Endothelial cell of umbilical vein (primary cell): Measurements from ENCODE around the gene TMOD4. TPM values are rescaled to one million over a fixed set of nuclear protein-coding genes. Genes with fewer than 3 reads are reported as not detected.

Experiments
- BruUV-seq: library from RNA; stranded (reverse); fragments of 400-500 nt; replicated peaks from 2 replicates; lab custom pipeline; 2021; lab: Mats Ljungman, UMichigan
- CTCF ChIA-PET: fragments of 300-600, 350-600 bp; sonication (Branson Sonifier 250); formaldehyde crosslinking; loops from one replicate; lab custom pipeline; 2021; ENCODE audit warnings: antibody characterized with exemption, inconsistent platforms; lab: Charles Lee
- POLR2A ChIA-PET: fragments of 300-600, 350-600 bp; sonication (Branson Sonifier 250); formaldehyde crosslinking; loops from one replicate; lab custom pipeline; 2021; ENCODE audit warnings: antibody characterized with exemption, inconsistent platforms; lab: Charles Lee
- DNase-seq: peaks from one replicate; pipeline ENCODE4 v3.0.0-alpha.2; 2011; ENCODE audit warnings: low read depth, low spot score
- FAIRE-seq: peaks from 2 replicates; lab custom pipeline; 2011; peaks lifted over from hg19 to GRCh38; lab: Jason Lieb, UNC
- H2AFZ ChIP-seq: 2 replicates; pipeline ENCODE4 v1.6.0; 2012; ENCODE audit warnings: low read depth, low read length, control low read depth, inconsistent platforms
- H3K27ac ChIP-seq: 2 replicates; pipeline ENCODE4 v1.5.1; 2011; ENCODE audit warnings: low read depth, mild to moderate bottlenecking, control low read depth, low read length, moderate library complexity; ENCODE audit not compliant: insufficient read depth
- H3K27me3 ChIP-seq, 2 experiments: 2 replicates each; pipeline versions ENCODE4 v1.6.0 to v1.6.1; 2011; ENCODE audit warnings: low read length in 2 of 2, mixed read lengths in 1 of 2; ENCODE audit not compliant: control insufficient read depth in 2 of 2, insufficient read depth in 2 of 2
- H3K36me3 ChIP-seq, 2 experiments: 2 replicates in 1 of 2; 3 replicates in 1 of 2; pipeline ENCODE4 v1.5.1; 2011; ENCODE audit warnings: low read length in 2 of 2, mild to moderate bottlenecking in 1 of 2, moderate library complexity in 1 of 2; ENCODE audit not compliant: control insufficient read depth in 2 of 2, insufficient read depth in 2 of 2; ENCODE audit errors: extremely low read depth in 1 of 2
- H3K4me1 ChIP-seq: 3 replicates; pipeline ENCODE4 v1.5.1; 2011; ENCODE audit warnings: mild to moderate bottlenecking, low read length; ENCODE audit not compliant: control insufficient read depth, insufficient read depth; ENCODE audit errors: extremely low read depth
- H3K4me2 ChIP-seq: 2 replicates; pipeline ENCODE4 v1.6.1; 2011; ENCODE audit warnings: low read length, control low read depth, mixed read lengths; ENCODE audit not compliant: insufficient read depth
- H3K4me3 ChIP-seq, 3 experiments: fragments of 200-600 bp in 1 of 3; sonication (generic), shearing (Covaris generic) in 1 of 3; replicated peaks in 1 of 3; 2 replicates each; pipeline ENCODE4 v1.5.1; 2011 to 2016; ENCODE audit warnings: control low read depth in 3 of 3, low read length in 3 of 3, mild to moderate bottlenecking in 2 of 3, inconsistent platforms in 1 of 3, low read depth in 1 of 3, moderate library complexity in 1 of 3; ENCODE audit not compliant: insufficient read depth in 1 of 3
- H3K79me2 ChIP-seq: 2 replicates; pipeline ENCODE4 v1.6.0; 2012; ENCODE audit warnings: low read length, inconsistent platforms; ENCODE audit not compliant: control insufficient read depth, insufficient read depth
- H3K9ac ChIP-seq: replicated peaks from 2 replicates; pipeline ENCODE3; 2011; ENCODE audit warnings: low read length, control low read depth; ENCODE audit not compliant: insufficient read depth; ENCODE audit errors: extremely low read depth
- H3K9me1 ChIP-seq: replicated peaks from 3 replicates; pipeline ENCODE4 v1.6.0; 2011; ENCODE audit warnings: mild to moderate bottlenecking, low read length; ENCODE audit not compliant: control insufficient read depth, insufficient read depth; ENCODE audit errors: extremely low read depth
- H3K9me3 ChIP-seq: replicated peaks from 2 replicates; pipeline ENCODE4 v1.5.1; 2012; ENCODE audit warnings: low read length, inconsistent platforms; ENCODE audit not compliant: control insufficient read depth, insufficient read depth
- H4K20me1 ChIP-seq: replicated peaks from 2 replicates; pipeline ENCODE3; 2011; ENCODE audit warnings: mild to moderate bottlenecking, low read length; ENCODE audit not compliant: control insufficient read depth, insufficient read depth; ENCODE audit errors: extremely low read depth
- CTCF ChIP-seq, 2 donors: IDR thresholded peaks; 1 replicate in 1 of 2; 2 replicates in 1 of 2; pipeline ENCODE4 v1.5.1; 2011; ENCODE audit warnings: low read length in 2 of 2, mild to moderate bottlenecking in 2 of 2, moderate library complexity in 2 of 2, control low read depth in 1 of 2, inconsistent platforms in 1 of 2, low read depth in 1 of 2; ENCODE audit not compliant: insufficient read depth in 1 of 2; ENCODE audit errors: extremely low read depth in 1 of 2
- EZH2 ChIP-seq: IDR thresholded peaks from 2 replicates; pipeline ENCODE4 v1.6.1; 2012; ENCODE audit warnings: borderline replicate concordance, low read depth, mild to moderate bottlenecking, moderate library complexity, low read length, inconsistent platforms; ENCODE audit not compliant: severe bottlenecking
- FOS ChIP-seq: IDR thresholded peaks from 2 replicates; pipeline ENCODE4 v1.6.1; 2011; ENCODE audit warnings: mild to moderate bottlenecking, low read length, moderate library complexity, borderline replicate concordance; ENCODE audit not compliant: insufficient read depth
- GATA2 ChIP-seq: IDR thresholded peaks from 2 replicates; pipeline ENCODE4 v1.7.0; 2011; ENCODE audit warnings: low read depth, mild to moderate bottlenecking, moderate library complexity, mixed read lengths, low read length; ENCODE audit not compliant: insufficient read length, insufficient read depth
- JUN ChIP-seq: IDR thresholded peaks from 2 replicates; pipeline ENCODE4 v1.6.1; 2011; ENCODE audit warnings: borderline replicate concordance, low read depth; ENCODE audit not compliant: insufficient read length, insufficient read depth
- MAX ChIP-seq: IDR thresholded peaks from 2 replicates; pipeline ENCODE4 v1.6.1; 2011; ENCODE audit not compliant: insufficient read depth, insufficient read length
- MYC ChIP-seq: IDR thresholded peaks from one replicate; pipeline ENCODE4 v1.6.1; 2011; ENCODE audit warnings: mild to moderate bottlenecking, low read depth, low read length
- POLR2A ChIP-seq: IDR thresholded peaks from 2 replicates; pipeline ENCODE4 v1.6.1; 2012; ENCODE audit warnings: low read depth, mild to moderate bottlenecking, control low read depth, low read length
- POLR2AphosphoS5 ChIP-seq: IDR thresholded peaks from 2 replicates; pipeline ENCODE4 v1.6.1; 2012; ENCODE audit warnings: low read depth, mild to moderate bottlenecking, control low read depth, low read length, moderate library complexity; ENCODE audit not compliant: insufficient read depth
- dilution Hi-C: fragments of 300-500 bp; cut with MboI; formaldehyde crosslinking; loops from one replicate; pipeline ENCODE4 v1.15.0; 2019; ENCODE audit warnings: low sequenced_read_pairs; ENCODE audit not compliant: extremely low pct_ligation_motif_present
- intact Hi-C: fragments of 100-400 bp; cut with micrococcal nuclease; formaldehyde crosslinking; loops from one replicate; pipeline ENCODE4 v1.10.0; 2022
- polyA plus RNA-seq, 4 experiments: library from polyadenylated mRNA; depleted of rRNA in 3 of 4; stranded (reverse) in 3 of 4; unstranded in 1 of 4; fragments of >200 nt; gene quantifications; 2 replicates each; pipeline versions ENCODE4 v1.2.1 to v1.2.3, GENCODE V29; 2011 to 2012; ENCODE audit warnings: missing spikeins in 1 of 4
- total RNA-seq: library from RNA; stranded (reverse); gene quantifications from 2 replicates; pipeline ENCODE4 v1.2.3, GENCODE V29; 2021

TMOD4 gene
- total and polyA plus RNA-seq, 2 donors (not counting 3 experiments of a cell fraction or from before 2014, with no cell fraction given), result 0.22 to 1.4 TPM

GRCh38 chr1:151158326-151158725 lies 17.5 kb downstream of the TMOD4 start:
- H4K20me1 ChIP-seq, result no peaks in the 10 kb centered on the region
- no peak for FAIRE-seq
- H3K9me1 ChIP-seq, result no peaks in the 10 kb centered on the region
- POLR2A ChIA-PET, result interaction anchor here (0.6 kb wide), 1 partner anchor 58 kb away, joined by 3 read pairs; no protein-coding TSS in a partner anchor
- H3K4me3 ChIP-seq, result no peak overlapping the region
- no peak overlapping the region for H3K27ac ChIP-seq
- dilution Hi-C loops, result no loop called here
- H3K4me1 ChIP-seq, result peaks cover 18% of the 10 kb centered on the region
- H3K79me2 ChIP-seq, result no peaks in the 10 kb centered on the region
- no peak for DNase-seq
- H3K27me3 ChIP-seq, result no peaks in the 10 kb centered on the region
- no peak overlapping the region for H2AFZ ChIP-seq
- H3K9ac ChIP-seq, result no peak overlapping the region
- TF ChIP-seq MAX (no peak), EZH2 (no peak), FOS (no peak), POLR2A (no peak), GATA2 (no peak), POLR2AphosphoS5 (no peak)
- H3K9me3 ChIP-seq, result no peaks in the 10 kb centered on the region
- CTCF ChIA-PET, result interaction anchor here (1.1 to 11.7 kb wide), 4 partner anchors 57 to 134 kb away, joined by 3 to 623 read pairs (median 6); partner anchors contain the start of gene GABPB2
- no peak overlapping the region for H3K4me2 ChIP-seq
- BruUV-seq, result no TSS peak
- intact Hi-C loops, result no loop called here
- H3K36me3 ChIP-seq, result peaks cover 2 to 16% of the 10 kb centered on the region in 2 experiments

- DNase-seq (no peak), FAIRE-seq (no peak)
- Histone ChIP-seq H2AFZ (no peak overlapping the region), H3K9me1 (no peaks in the 10 kb centered on the region), H4K20me1 (no peaks in the 10 kb centered on the region), H3K36me3 (peaks cover 2 to 16% of the 10 kb centered on the region in 2 experiments), H3K79me2 (no peaks in the 10 kb centered on the region), H3K9ac (no peak overlapping the region), H3K4me2 (no peak overlapping the region), H3K4me3 (no peak overlapping the region), H3K27ac (no peak overlapping the region), H3K27me3 (no peaks in the 10 kb centered on the region), H3K4me1 (peaks cover 18% of the 10 kb centered on the region), H3K9me3 (no peaks in the 10 kb centered on the region)
- ChIA-PET CTCF (interaction anchor here (0.5 to 11.7 kb wide), 13 partner anchors 8 to 187 kb away, joined by 3 to 623 read pairs (median 3); partner anchors contain the start of genes C1orf56, GABPB2 and TMOD4), POLR2A (interaction anchor here (3.0 kb wide), 1 partner anchor 57 kb away, joined by 16 read pairs; no protein-coding TSS in a partner anchor)
- TF ChIP-seq FOS, result no peak
- TF ChIP-seq GATA2, result no peak
- no peak for TF ChIP-seq POLR2AphosphoS5
- no peak for TF ChIP-seq JUN
- no peak for TF ChIP-seq CTCF (IDR thresholded peaks at IDR 0.05; ENCODE audit: extremely low read depth in 1 of 2, insufficient read depth in 1 of 2, low read depth in 1 of 2, low read length in 2 of 2)
- no peak for TF ChIP-seq MYC
- TF ChIP-seq POLR2A, result no peak
- no peak for TF ChIP-seq MAX
- TF ChIP-seq EZH2, result no peak
- BruUV-seq, result no TSS peak
- dilution Hi-C loops (no loop called here), intact Hi-C loops (no loop called here)
Measured at GRCh38 chr1:151157067-151157531, 18.7 kb downstream of the TMOD4 start.
